GM12875 (cell line): ENCODE data around the gene PKIG.

Source experiments
- H3K4me3 ChIP-seq: one replicate; pipeline ENCODE4 v1.5.1; 2011; ENCODE audit warnings: low read depth, low read length, control low read depth
- CTCF ChIP-seq: IDR thresholded peaks from 2 replicates; pipeline ENCODE4 v1.5.1; 2011; ENCODE audit warnings: low read depth, mild to moderate bottlenecking, control low read depth, inconsistent platforms, low read length, moderate library complexity, borderline replicate concordance; ENCODE audit not compliant: insufficient read depth

The PKIG gene

GRCh38 chr20:44609516-44610312 lies 27.3 kb downstream of the PKIG start:
- H3K4me3 ChIP-seq = no peak overlapping the region
- peak; percentile 96 for TF ChIP-seq CTCF

- H3K4me3 ChIP-seq = no peak overlapping the region
- TF ChIP-seq CTCF = no peak
These were observed 28.1 kb downstream of the PKIG start for GRCh38 chr20:44610313-44610962.

- TF ChIP-seq CTCF = no peak
These were observed 31.2 kb downstream of the PKIG start for GRCh38 chr20:44613575-44613974.

DNA sequence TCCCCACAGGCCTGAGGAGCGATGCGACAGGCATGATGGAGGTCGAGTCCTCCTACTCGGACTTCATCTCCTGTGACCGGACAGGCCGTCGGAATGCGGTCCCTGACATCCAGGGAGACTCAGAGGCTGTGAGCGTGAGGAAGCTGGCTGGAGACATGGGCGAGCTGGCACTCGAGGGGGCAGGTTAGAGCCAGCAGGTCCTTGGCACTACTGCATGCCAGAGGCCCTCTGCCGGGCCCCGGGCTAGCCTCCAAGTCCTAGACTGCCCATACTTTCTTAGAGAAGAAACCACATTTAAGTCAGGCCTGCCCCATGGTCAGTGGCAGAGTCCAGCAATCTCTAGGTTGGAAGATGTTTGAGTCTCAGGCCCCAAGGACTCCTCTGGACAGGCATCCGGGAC lies 32.1 kb downstream of the PKIG start:
- TF ChIP-seq CTCF = no peak
- no peak overlapping the region for H3K4me3 ChIP-seq

More at GRCh38 chr20:44613575-44613974, 31.2 kb downstream of the PKIG start:
- no peak overlapping the region for H3K4me3 ChIP-seq

DNA sequence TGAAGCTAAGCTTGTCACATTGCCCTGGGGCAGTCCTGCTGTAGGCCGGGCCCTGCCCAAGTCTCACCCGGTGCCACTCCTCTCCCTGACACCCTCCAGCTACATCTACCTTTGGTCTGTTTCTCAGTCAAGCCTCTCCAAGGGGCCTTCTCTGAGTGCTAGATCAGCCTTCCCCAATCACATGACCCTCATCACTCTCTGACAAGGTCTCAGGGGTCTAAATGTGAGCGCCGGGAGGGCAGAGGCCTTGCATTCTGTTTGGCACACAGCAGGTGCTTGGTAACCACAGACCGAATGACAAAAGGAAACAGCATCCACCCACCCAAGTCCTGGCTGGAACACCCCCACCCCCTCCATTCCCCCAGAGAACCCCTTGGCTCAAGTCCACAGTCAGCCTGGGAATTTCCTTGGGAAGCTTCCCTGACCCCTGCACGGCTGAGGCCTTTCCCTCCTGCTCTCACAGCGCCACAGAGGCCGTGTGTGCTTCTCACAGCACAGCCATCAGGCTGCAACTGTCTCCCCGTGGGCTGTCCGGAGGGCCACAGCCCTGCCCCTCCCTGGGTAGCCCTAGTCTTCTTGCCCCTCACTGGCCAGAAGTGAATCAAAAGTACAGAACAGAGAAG lies 32.9 kb downstream of the PKIG start:
- H3K4me3 ChIP-seq = no peak overlapping the region
- TF ChIP-seq CTCF = no peak

DNA sequence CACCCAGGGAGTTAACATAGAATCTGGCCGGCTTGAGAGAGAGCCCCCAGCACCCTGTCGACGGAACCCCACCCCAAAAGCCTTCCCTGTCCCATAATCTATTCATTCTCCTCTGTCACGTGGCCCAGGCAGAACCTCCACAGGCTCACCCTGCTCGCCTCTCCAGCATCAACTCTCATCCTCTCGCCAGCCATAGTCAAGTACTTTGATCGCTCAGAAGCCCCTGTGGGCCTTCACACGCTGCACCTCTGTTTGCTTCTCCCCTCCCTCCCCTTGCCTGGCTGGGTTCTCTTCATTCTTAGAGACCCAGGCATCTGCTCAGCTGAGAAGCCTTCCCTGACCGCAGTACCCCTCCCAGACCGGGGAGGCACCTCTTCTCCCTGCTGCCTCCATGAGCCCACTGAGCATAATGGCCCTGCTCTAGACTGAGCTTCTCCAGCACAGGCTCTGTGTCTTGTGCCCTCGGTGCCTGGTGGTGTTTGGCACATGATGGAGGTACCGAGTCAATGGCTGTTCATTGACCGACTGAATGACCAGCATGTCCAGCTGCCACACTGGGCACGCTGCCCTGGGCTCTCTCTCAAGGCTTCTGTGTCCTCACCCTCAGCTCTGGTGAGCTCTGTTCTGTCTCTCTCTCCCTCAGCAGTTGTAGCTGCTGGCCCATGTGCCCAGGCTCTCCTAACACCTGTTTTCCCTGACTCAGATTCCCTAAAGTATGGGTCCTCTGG lies 33.7 kb downstream of the PKIG start:
- 0 out of 2 replicates have a peak, but pooled peaks have one; percentile 9 for TF ChIP-seq CTCF
- H3K4me3 ChIP-seq = no peak overlapping the region
